ENCODE data around the gene BIN2. TPM values are rescaled to one million over a fixed set of nuclear protein-coding genes. Genes with fewer than 3 reads are reported as not detected.

The BIN2 gene
- total and polyA plus RNA-seq, 10 of the 15 experiments (the other 5 are each of a cell fraction or from before 2014, with no cell fraction given), result 8.6 to 42.9 (median 32.1) TPM

DNA sequence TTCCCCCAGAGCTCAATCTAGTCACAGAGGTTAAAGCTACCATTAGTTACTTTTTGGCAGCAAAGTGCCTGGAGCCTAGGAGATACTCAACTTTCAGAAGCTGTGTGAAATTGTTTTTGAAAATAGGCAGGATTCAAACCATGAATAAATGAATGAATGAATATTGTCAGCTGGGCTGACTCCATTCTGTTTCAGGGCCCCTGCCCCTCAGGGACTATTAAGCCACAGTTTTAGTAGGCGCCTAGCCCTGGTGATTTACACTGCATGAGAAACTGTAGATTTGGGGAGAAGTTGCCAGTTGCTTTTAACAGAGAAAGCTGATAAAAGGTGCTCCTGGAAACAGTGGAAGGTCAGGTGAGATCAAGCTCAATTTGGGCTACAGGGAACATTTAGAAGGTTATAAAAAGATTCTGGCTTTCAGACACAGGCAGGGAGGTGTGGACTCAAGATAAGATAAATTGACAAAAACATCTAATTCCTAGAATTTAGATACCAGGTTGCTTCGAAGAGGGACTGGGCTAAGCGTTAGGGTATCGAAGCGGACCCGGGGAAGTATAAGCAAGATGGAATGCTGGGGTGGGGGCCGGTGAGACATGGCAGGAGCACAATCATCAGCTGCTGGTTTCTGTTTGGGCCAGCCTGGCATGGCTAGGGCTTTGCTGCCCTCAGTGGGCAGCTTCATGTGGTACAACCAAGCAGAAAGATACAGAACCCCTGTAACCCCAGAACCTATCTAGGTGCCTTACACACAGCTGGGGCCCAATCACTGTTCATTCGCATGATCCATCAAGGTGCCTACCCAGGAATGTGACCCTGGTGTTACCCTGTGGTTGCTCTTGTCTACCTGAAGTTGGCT, 37.4 kb upstream of the BIN2 start:
- no peak for FAIRE-seq
- BruUV-seq (replicated peaks), result no TSS peak
- Histone ChIP-seq H4K20me1 (ENCODE audit: control insufficient read depth, insufficient read depth) (no peaks in the 10 kb centered on the region), H3K27me3 (replicated peaks in 1 of 2; ENCODE audit: control insufficient read depth in 2 of 2, insufficient read depth in 2 of 2, low read length in 1 of 2) (no peaks in the 10 kb centered on the region), H2AFZ (ENCODE audit: control insufficient read depth, low read depth, low read length) (no peak overlapping the region), H3K36me3 (ENCODE audit: control insufficient read depth in 2 of 2, insufficient read depth in 2 of 2, low read length in 1 of 2) (peaks cover 0 to 10% of the 10 kb centered on the region in 2 experiments), H3K9ac (ENCODE audit: control insufficient read depth, insufficient read depth, low read length) (no peak overlapping the region), H3K9me3 (replicated peaks; ENCODE audit: control insufficient read depth, insufficient read depth, low read length) (peaks cover 2% of the 10 kb centered on the region; the same call in 2 of the 3 replicates), H3K4me2 (ENCODE audit: control insufficient read depth, insufficient read depth) (no peak overlapping the region), H3K4me3 (no peak overlapping the region), H3K27ac (ENCODE audit: control insufficient read depth, insufficient read depth) (no peak overlapping the region), H3K4me1 (ENCODE audit: control insufficient read depth, insufficient read depth, low read length) (peaks cover 21% of the 10 kb centered on the region), H3K79me2 (ENCODE audit: control insufficient read depth, insufficient read depth, low read length) (no peaks in the 10 kb centered on the region)
- ATAC-seq, result no peak
- ChIA-PET SMC1A (ENCODE audit: uncharacterized antibody, unreplicated experiment) (interaction anchor here (1.2 to 1.3 kb wide), 2 partner anchors 11 to 22 kb away, joined by 3 to 4 read pairs; no protein-coding TSS in a partner anchor), POLR2A (interaction anchor here (0.5 to 0.7 kb wide), 3 partner anchors 12 to 50 kb away, joined by 3 to 4 read pairs (median 4); no protein-coding TSS in a partner anchor), RAD21 (ENCODE audit: unreplicated experiment) (interaction anchor here (1.2 kb wide), 1 partner anchor 11 kb away, joined by 4 read pairs; no protein-coding TSS in a partner anchor), CTCF (interaction anchor here (0.7 to 3.7 kb wide), 3 partner anchors 9 to 20 kb away, joined by 3 to 18 read pairs (median 3); no protein-coding TSS in a partner anchor)
- in situ Hi-C loops (cut with MboI) (no loop called here), intact Hi-C loops (cut with micrococcal nuclease; ENCODE audit: unreplicated experiment) (no loop called here)
- TF ChIP-seq RBBP5 (conservative IDR thresholded peaks at IDR 0.05) (no peak), PML (IDR thresholded peaks at IDR 0.05; ENCODE audit: low read length) (no peak), NFIC (IDR thresholded peaks at IDR 0.05; ENCODE audit: low read depth, low read length) (no peak), RB1 (IDR thresholded peaks at IDR 0.05; ENCODE audit: borderline replicate concordance) (no peak), POLR2AphosphoS2 (IDR thresholded peaks at IDR 0.05; ENCODE audit: low read depth, low read length) (no peak), GABPA (IDR thresholded peaks at IDR 0.05; ENCODE audit: low read depth) (no peak), HCFC1 (IDR thresholded peaks at IDR 0.05; ENCODE audit: low read length) (no peak), SREBF1 (IDR thresholded peaks at IDR 0.05; ENCODE audit: low read length) (no peak), PAX5 (IDR thresholded peaks at IDR 0.05; ENCODE audit: borderline replicate concordance, low read depth, low read length) (no peak), STAT3 (IDR thresholded peaks at IDR 0.05; ENCODE audit: low read depth, low read length) (no peak), CBX5 (IDR thresholded peaks at IDR 0.05; ENCODE audit: low read depth) (no peak), IRF4 (IDR thresholded peaks at IDR 0.05; ENCODE audit: low read depth, low read length) (no peak), ZZZ3 (IDR thresholded peaks at IDR 0.05; ENCODE audit: control insufficient read depth, insufficient read length, low read depth) (no peak), EGR1 (IDR thresholded peaks at IDR 0.05; ENCODE audit: borderline replicate concordance in 1 of 2, low read depth in 2 of 2, low read length in 2 of 2) (no peak)
- TF ChIP-seq, protein P1, sequence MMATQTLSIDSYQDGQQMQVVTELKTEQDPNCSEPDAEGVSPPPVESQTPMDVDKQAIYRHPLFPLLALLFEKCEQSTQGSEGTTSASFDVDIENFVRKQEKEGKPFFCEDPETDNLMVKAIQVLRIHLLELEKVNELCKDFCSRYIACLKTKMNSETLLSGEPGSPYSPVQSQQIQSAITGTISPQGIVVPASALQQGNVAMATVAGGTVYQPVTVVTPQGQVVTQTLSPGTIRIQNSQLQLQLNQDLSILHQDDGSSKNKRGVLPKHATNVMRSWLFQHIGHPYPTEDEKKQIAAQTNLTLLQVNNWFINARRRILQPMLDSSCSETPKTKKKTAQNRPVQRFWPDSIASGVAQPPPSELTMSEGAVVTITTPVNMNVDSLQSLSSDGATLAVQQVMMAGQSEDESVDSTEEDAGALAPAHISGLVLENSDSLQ (IDR thresholded peaks at IDR 0.05), result no peak
- TF ChIP-seq, protein P2, sequence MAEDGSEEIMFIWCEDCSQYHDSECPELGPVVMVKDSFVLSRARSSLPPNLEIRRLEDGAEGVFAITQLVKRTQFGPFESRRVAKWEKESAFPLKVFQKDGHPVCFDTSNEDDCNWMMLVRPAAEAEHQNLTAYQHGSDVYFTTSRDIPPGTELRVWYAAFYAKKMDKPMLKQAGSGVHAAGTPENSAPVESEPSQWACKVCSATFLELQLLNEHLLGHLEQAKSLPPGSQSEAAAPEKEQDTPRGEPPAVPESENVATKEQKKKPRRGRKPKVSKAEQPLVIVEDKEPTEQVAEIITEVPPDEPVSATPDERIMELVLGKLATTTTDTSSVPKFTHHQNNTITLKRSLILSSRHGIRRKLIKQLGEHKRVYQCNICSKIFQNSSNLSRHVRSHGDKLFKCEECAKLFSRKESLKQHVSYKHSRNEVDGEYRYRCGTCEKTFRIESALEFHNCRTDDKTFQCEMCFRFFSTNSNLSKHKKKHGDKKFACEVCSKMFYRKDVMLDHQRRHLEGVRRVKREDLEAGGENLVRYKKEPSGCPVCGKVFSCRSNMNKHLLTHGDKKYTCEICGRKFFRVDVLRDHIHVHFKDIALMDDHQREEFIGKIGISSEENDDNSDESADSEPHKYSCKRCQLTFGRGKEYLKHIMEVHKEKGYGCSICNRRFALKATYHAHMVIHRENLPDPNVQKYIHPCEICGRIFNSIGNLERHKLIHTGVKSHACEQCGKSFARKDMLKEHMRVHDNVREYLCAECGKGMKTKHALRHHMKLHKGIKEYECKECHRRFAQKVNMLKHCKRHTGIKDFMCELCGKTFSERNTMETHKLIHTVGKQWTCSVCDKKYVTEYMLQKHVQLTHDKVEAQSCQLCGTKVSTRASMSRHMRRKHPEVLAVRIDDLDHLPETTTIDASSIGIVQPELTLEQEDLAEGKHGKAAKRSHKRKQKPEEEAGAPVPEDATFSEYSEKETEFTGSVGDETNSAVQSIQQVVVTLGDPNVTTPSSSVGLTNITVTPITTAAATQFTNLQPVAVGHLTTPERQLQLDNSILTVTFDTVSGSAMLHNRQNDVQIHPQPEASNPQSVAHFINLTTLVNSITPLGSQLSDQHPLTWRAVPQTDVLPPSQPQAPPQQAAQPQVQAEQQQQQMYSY (CRISPR knock-in tag; IDR thresholded peaks at IDR 0.05), result no peak
- TF ChIP-seq, protein P3, sequence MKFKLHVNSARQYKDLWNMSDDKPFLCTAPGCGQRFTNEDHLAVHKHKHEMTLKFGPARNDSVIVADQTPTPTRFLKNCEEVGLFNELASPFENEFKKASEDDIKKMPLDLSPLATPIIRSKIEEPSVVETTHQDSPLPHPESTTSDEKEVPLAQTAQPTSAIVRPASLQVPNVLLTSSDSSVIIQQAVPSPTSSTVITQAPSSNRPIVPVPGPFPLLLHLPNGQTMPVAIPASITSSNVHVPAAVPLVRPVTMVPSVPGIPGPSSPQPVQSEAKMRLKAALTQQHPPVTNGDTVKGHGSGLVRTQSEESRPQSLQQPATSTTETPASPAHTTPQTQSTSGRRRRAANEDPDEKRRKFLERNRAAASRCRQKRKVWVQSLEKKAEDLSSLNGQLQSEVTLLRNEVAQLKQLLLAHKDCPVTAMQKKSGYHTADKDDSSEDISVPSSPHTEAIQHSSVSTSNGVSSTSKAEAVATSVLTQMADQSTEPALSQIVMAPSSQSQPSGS (IDR thresholded peaks at IDR 0.05; ENCODE audit: low read length), result no peak
- WGBS (ENCODE audit: insufficient coverage, insufficient replicate concordance, low lambda C conversion rate, missing lambda C conversion rate), result over 99% methylated on average over 8 of the region's 8 CpGs
- no peak for DNase-seq (ENCODE audit: low read depth, low spot score)
